HEK293 (cell line): ENCODE data around the gene TEX13C.

ENCODE experiments used
- CTCF ChIA-PET: fragments of 350-600 bp; formaldehyde crosslinking; extraction: SDS; loops from one replicate; lab custom pipeline; 2021; ENCODE audit warnings: antibody characterized with exemption; lab: Yijun Ruan, JAX
- POLR2A ChIA-PET: fragments of 300-600 bp; formaldehyde crosslinking; extraction: SDS; loops from one replicate; lab custom pipeline; 2020; ENCODE audit warnings: antibody characterized with exemption, inconsistent platforms; lab: Yijun Ruan, JAX
- H3K27ac ChIP-seq: fragments of 200-500 bp; sonication (Bioruptor generic); 2 replicates; pipeline ENCODE4 v1.5.1; 2014; ENCODE audit warnings: low read depth, low read length, control low read depth, inconsistent platforms; ENCODE audit errors: extremely low read depth
- H3K36me3 ChIP-seq, 2 experiments: fragments of 200-500 bp in 1 of 2; sonication (Bioruptor generic) in 1 of 2; 1 replicate in 1 of 2; 2 replicates in 1 of 2; pipeline ENCODE4 v1.5.1; 2014 to 2017; ENCODE audit warnings: inconsistent platforms in 2 of 2, low read length in 2 of 2; ENCODE audit not compliant: control insufficient read depth in 2 of 2, insufficient read depth in 1 of 2
- H3K4me1 ChIP-seq: fragments of 200-500 bp; sonication (Bioruptor generic); 2 replicates; pipeline ENCODE4 v1.5.1; 2014; ENCODE audit warnings: mild to moderate bottlenecking, low read length, inconsistent platforms; ENCODE audit not compliant: control insufficient read depth, insufficient read depth
- H3K4me3 ChIP-seq: 2 replicates; pipeline ENCODE4 v1.5.1; 2011; ENCODE audit warnings: low read depth, mild to moderate bottlenecking, control low read depth, low read length, moderate library complexity
- H3K9me3 ChIP-seq: fragments of 200-500 bp; sonication (Bioruptor generic); 2 replicates; pipeline ENCODE4 v1.5.1; 2014; ENCODE audit warnings: low read depth, low read length, inconsistent platforms; ENCODE audit not compliant: control insufficient read depth, insufficient read depth
- HIC1 ChIP-seq: fragments of 450-650 bp; formaldehyde crosslinking; IDR thresholded peaks from 2 replicates; pipeline ENCODE4 v1.5.1; 2016; ENCODE audit warnings: missing biosample characterization, missing genetic modification characterization
- KLF10 ChIP-seq: fragments of 450-650 bp; IDR thresholded peaks from 2 replicates; pipeline ENCODE4 v1.5.1; 2018; ENCODE audit warnings: missing biosample characterization, mild to moderate bottlenecking, missing genetic modification characterization
- KLF8 ChIP-seq: fragments of 450-650 bp; formaldehyde crosslinking; IDR thresholded peaks from 2 replicates; pipeline ENCODE4 v1.5.1; 2016; ENCODE audit warnings: missing biosample characterization, missing genetic modification characterization
- PATZ1 ChIP-seq: fragments of 450-650 bp; formaldehyde crosslinking; IDR thresholded peaks from 2 replicates; pipeline ENCODE4 v1.5.1; 2016; ENCODE audit warnings: missing biosample characterization, missing genetic modification characterization
- PRDM6 ChIP-seq: fragments of 450-650 bp; formaldehyde crosslinking; IDR thresholded peaks from 2 replicates; pipeline ENCODE4 v1.5.1; 2017; ENCODE audit warnings: missing biosample characterization, missing genetic modification characterization
- REST ChIP-seq: fragments of 450-650 bp; formaldehyde crosslinking; IDR thresholded peaks from 2 replicates; pipeline ENCODE4 v1.5.1; 2016; ENCODE audit warnings: missing biosample characterization, missing genetic modification characterization
- ZBTB17 ChIP-seq: fragments of 450-650 bp; formaldehyde crosslinking; IDR thresholded peaks from 2 replicates; pipeline ENCODE4 v1.5.1; 2016; ENCODE audit warnings: missing biosample characterization, missing genetic modification characterization
- ZBTB7A ChIP-seq: fragments of 450-650 bp; formaldehyde crosslinking; IDR thresholded peaks from 2 replicates; pipeline ENCODE4 v1.5.1; 2016; ENCODE audit warnings: low read depth, missing biosample characterization, missing genetic modification characterization
- ZBTB8A ChIP-seq: fragments of 450-650 bp; formaldehyde crosslinking; IDR thresholded peaks from 2 replicates; pipeline ENCODE4 v1.5.1; 2016; ENCODE audit warnings: missing biosample characterization, missing genetic modification characterization
- ZFP37 ChIP-seq: fragments of 450-650 bp; formaldehyde crosslinking; IDR thresholded peaks from 2 replicates; pipeline ENCODE4 v1.5.1; 2016; ENCODE audit warnings: missing biosample characterization, missing genetic modification characterization
- ZFP41 ChIP-seq: fragments of 450-650 bp; formaldehyde crosslinking; IDR thresholded peaks from 2 replicates; pipeline ENCODE4 v1.5.1; 2016; ENCODE audit warnings: missing biosample characterization, missing genetic modification characterization, borderline replicate concordance
- ZNF10 ChIP-seq: fragments of 450-650 bp; formaldehyde crosslinking; IDR thresholded peaks from 2 replicates; pipeline ENCODE4 v1.5.1; 2017; ENCODE audit warnings: missing biosample characterization, missing genetic modification characterization
- ZNF140 ChIP-seq: fragments of 450-650 bp; formaldehyde crosslinking; IDR thresholded peaks from 2 replicates; pipeline ENCODE4 v1.5.1; 2016; ENCODE audit warnings: missing biosample characterization, missing genetic modification characterization
- ZNF19 ChIP-seq: fragments of 450-650 bp; formaldehyde crosslinking; IDR thresholded peaks from 2 replicates; pipeline ENCODE4; 2016; ENCODE audit warnings: missing biosample characterization, missing genetic modification characterization, low read depth
- ZNF324 ChIP-seq: fragments of 450-650 bp; formaldehyde crosslinking; IDR thresholded peaks from 2 replicates; pipeline ENCODE4 v1.5.1; 2016; ENCODE audit warnings: missing biosample characterization, missing genetic modification characterization
- ZNF335 ChIP-seq: fragments of 450-650 bp; formaldehyde crosslinking; conservative IDR thresholded peaks from 2 replicates; pipeline ENCODE4 v1.5.1; 2016; ENCODE audit warnings: missing biosample characterization, missing genetic modification characterization
- ZNF341 ChIP-seq: fragments of 450-650 bp; formaldehyde crosslinking; IDR thresholded peaks from 2 replicates; pipeline ENCODE4; 2016; ENCODE audit warnings: low read depth, missing biosample characterization, missing genetic modification characterization
- ZNF416 ChIP-seq: fragments of 450-650 bp; formaldehyde crosslinking; IDR thresholded peaks from 2 replicates; pipeline ENCODE4 v1.5.1; 2016; ENCODE audit warnings: missing biosample characterization, missing genetic modification characterization
- ZNF426 ChIP-seq: fragments of 450-650 bp; formaldehyde crosslinking; IDR thresholded peaks from 2 replicates; pipeline ENCODE4 v1.5.1; 2017; ENCODE audit warnings: missing biosample characterization, missing genetic modification characterization, mild to moderate bottlenecking, inconsistent platforms, moderate library complexity
- ZNF510 ChIP-seq: fragments of 450-650 bp; formaldehyde crosslinking; IDR thresholded peaks from 2 replicates; pipeline ENCODE4 v1.5.1; 2018; ENCODE audit warnings: mild to moderate bottlenecking, missing genetic modification characterization, missing biosample characterization; ENCODE audit not compliant: insufficient replicate concordance
- ZNF530 ChIP-seq: fragments of 450-650 bp; formaldehyde crosslinking; IDR thresholded peaks from 2 replicates; pipeline ENCODE4 v1.5.1; 2016; ENCODE audit warnings: low read depth, missing biosample characterization, missing genetic modification characterization
- ZNF629 ChIP-seq: fragments of 450-650 bp; formaldehyde crosslinking; IDR thresholded peaks from 2 replicates; pipeline ENCODE4 v1.5.1; 2017; ENCODE audit warnings: missing biosample characterization, missing genetic modification characterization
- ZNF677 ChIP-seq: fragments of 450-650 bp; IDR thresholded peaks from 2 replicates; pipeline ENCODE4 v1.5.0; 2018; ENCODE audit warnings: missing biosample characterization, mild to moderate bottlenecking, missing genetic modification characterization, moderate library complexity
- ZNF76 ChIP-seq: fragments of 450-650 bp; formaldehyde crosslinking; IDR thresholded peaks from 2 replicates; pipeline ENCODE4; 2016; ENCODE audit warnings: low read depth, missing biosample characterization, missing genetic modification characterization, borderline replicate concordance
- ZNF791 ChIP-seq: fragments of 450-650 bp; formaldehyde crosslinking; IDR thresholded peaks from 2 replicates; pipeline ENCODE4 v1.5.1; 2016; ENCODE audit warnings: missing biosample characterization, missing genetic modification characterization
- ZXDB ChIP-seq: fragments of 450-650 bp; formaldehyde crosslinking; IDR thresholded peaks from 2 replicates; pipeline ENCODE4 v1.5.1; 2016; ENCODE audit warnings: missing biosample characterization, missing genetic modification characterization

The TEX13C gene

GRCh38 chrX:125298871-125299270 lies 20.8 kb upstream of the TEX13C start:
- POLR2A ChIA-PET = no interaction called here
- CTCF ChIA-PET = no interaction called here
- no peaks in the 10 kb centered on the region for H3K36me3 ChIP-seq
- H3K4me1 ChIP-seq = no peaks in the 10 kb centered on the region
- H3K4me3 ChIP-seq = no peak overlapping the region
- H3K9me3 ChIP-seq = no peaks in the 10 kb centered on the region
- no peak overlapping the region for H3K27ac ChIP-seq
- no peak for TF ChIP-seq ZNF19 (tag by site-specific recombination)
- TF ChIP-seq ZNF140 (tag by site-specific recombination) = peak; percentile 60; the same call in 1 of the 2 replicates
- peak; percentile 55; the same call in 1 of the 2 replicates for TF ChIP-seq ZBTB8A (tag by site-specific recombination)
- 0 out of 2 replicates have a peak, but pooled peaks have one; percentile 67 for TF ChIP-seq ZFP37
- peak; percentile 93 for TF ChIP-seq ZNF426 (tag by site-specific recombination)
- no peak for TF ChIP-seq ZNF76
- TF ChIP-seq ZNF629 (tag by site-specific recombination) = 0 out of 2 replicates have a peak, but pooled peaks have one; percentile 37
- no peak for TF ChIP-seq ZNF324 (tag by site-specific recombination)
- no peak for TF ChIP-seq PATZ1
- TF ChIP-seq ZNF416 (tag by site-specific recombination) = no peak
- no peak for TF ChIP-seq ZNF530 (tag by site-specific recombination)
- no peak for TF ChIP-seq PRDM6 (tag by site-specific recombination)
- no peak for TF ChIP-seq HIC1 (tag by site-specific recombination)
- TF ChIP-seq ZNF335 (tag by site-specific recombination) = no peak
- no peak for TF ChIP-seq ZFP41 (tag by site-specific recombination)
- peak; percentile 83 for TF ChIP-seq ZNF510
- TF ChIP-seq KLF10 = no peak
- TF ChIP-seq ZNF791 (tag by site-specific recombination) = no peak
- no peak for TF ChIP-seq ZNF341 (tag by site-specific recombination)
- no peak for TF ChIP-seq KLF8 (tag by site-specific recombination)
- TF ChIP-seq ZNF10 (tag by site-specific recombination) = no peak
- 0 out of 2 replicates have a peak, but pooled peaks have one; percentile 41 for TF ChIP-seq REST (tag by site-specific recombination)
- TF ChIP-seq ZBTB17 (tag by site-specific recombination) = no peak
- no peak for TF ChIP-seq ZBTB7A (tag by site-specific recombination)
- peak; percentile 45; the same call in 1 of the 2 replicates for TF ChIP-seq ZXDB (tag by site-specific recombination)
- TF ChIP-seq ZNF677 (tag by site-specific recombination) = no peak
